ENCODE data around the gene DPP4.

- TF ChIP-seq CTCF (IDR thresholded peaks at IDR 0.05) (no peak), EP300 (IDR thresholded peaks at IDR 0.05) (no peak), POLR2AphosphoS5 (IDR thresholded peaks at IDR 0.05) (no peak), POLR2A (IDR thresholded peaks at IDR 0.05) (no peak)
Measured at GRCh38 chr2:162092008-162092390, 18.0 kb upstream of the DPP4 start.
